ENCODE data around the gene ZMIZ1. TPM values are rescaled to one million over a fixed set of nuclear protein-coding genes. Genes with fewer than 3 reads are reported as not detected.

The ZMIZ1 gene
- total and polyA plus RNA-seq, 2 donors (not counting 1 experiment from before 2014, with no cell fraction given): 6.3 to 30.6 TPM

DNA sequence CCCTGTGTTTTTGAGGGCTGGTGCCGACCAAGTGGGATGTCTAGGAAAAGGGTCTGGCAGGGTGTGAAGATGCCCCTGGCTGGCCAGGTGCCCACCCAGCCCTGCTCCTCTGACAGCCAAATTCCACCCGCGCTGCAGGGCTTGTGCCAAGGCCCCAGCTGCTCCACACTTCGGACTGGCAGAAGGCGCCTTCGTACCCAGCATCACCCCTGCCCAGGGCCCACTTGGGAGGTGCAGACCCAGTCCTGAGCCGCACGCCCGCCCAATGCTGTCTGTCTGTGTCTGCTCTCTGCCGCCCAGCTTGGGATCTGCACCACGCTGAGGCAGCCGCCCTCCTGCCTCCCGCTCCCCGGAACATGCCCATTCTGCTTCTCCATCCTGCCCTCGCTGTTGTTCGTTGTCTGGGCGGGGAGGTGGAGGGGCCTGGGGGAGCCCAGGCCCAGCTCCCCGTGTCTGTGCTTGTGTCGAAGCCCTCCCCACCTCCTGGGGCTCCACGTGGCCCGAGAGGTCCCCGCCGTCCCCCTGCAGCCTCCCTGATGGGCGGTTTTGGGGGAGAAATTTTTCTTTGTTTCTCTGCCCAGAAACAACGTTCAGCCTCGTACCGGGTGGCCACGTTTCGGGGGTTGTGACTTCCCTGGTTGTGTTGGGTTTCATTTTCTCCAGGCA lies 241.6 kb downstream of the ZMIZ1 start:
- Histone ChIP-seq H3K27me3 (ENCODE audit: control insufficient read depth, insufficient read depth, low read length) (no peaks in the 10 kb centered on the region), H3K4me1 (ENCODE audit: control insufficient read depth, extremely low read depth, insufficient read depth, low read length) (no peaks in the 10 kb centered on the region), H3K4me3 (replicated peaks in 1 of 4; ENCODE audit: control extremely low read depth in 1 of 4, insufficient read depth in 1 of 4, low read depth in 3 of 4, low read length in 4 of 4) (no peak overlapping the region), H3K9ac (ENCODE audit: insufficient read depth, low read length) (no peak overlapping the region), H3K9me3 (ENCODE audit: control insufficient read depth, insufficient read depth, low read depth, low read length) (no peaks in the 10 kb centered on the region), H3K79me2 (ENCODE audit: control insufficient read depth, insufficient read depth, low read length) (no peaks in the 10 kb centered on the region), H3K4me2 (ENCODE audit: extremely low read depth, insufficient read depth, low read length) (no peak overlapping the region), H3K36me3 (ENCODE audit: control insufficient read depth, insufficient read depth, low read length) (peaks cover 49% of the 10 kb centered on the region), H4K20me1 (ENCODE audit: control insufficient read depth, extremely low read depth, insufficient read depth, low read length) (no peaks in the 10 kb centered on the region), H2AFZ (ENCODE audit: low read length) (no peak overlapping the region), H3K27ac (ENCODE audit: insufficient read depth, low read length) (no peak overlapping the region)
- no peak for TF ChIP-seq EZH2 (IDR thresholded peaks at IDR 0.05; ENCODE audit: low read length, missing control alignments)
- DNase-seq (ENCODE audit: low read depth in 2 of 2): no peak

GRCh38 chr10:79310911-79311573 lies 242.3 kb downstream of the ZMIZ1 start:
- Histone ChIP-seq H3K4me1 (ENCODE audit: control insufficient read depth, extremely low read depth, insufficient read depth, low read length) (no peaks in the 10 kb centered on the region), H3K4me2 (ENCODE audit: extremely low read depth, insufficient read depth, low read length) (no peak overlapping the region), H2AFZ (ENCODE audit: low read length) (no peak overlapping the region), H3K9ac (ENCODE audit: insufficient read depth, low read length) (no peak overlapping the region), H4K20me1 (ENCODE audit: control insufficient read depth, extremely low read depth, insufficient read depth, low read length) (no peaks in the 10 kb centered on the region), H3K27ac (ENCODE audit: insufficient read depth, low read length) (no peak overlapping the region), H3K9me3 (ENCODE audit: control insufficient read depth, insufficient read depth, low read depth, low read length) (no peaks in the 10 kb centered on the region), H3K79me2 (ENCODE audit: control insufficient read depth, insufficient read depth, low read length) (no peaks in the 10 kb centered on the region), H3K4me3 (replicated peaks in 1 of 4; ENCODE audit: control extremely low read depth in 1 of 4, insufficient read depth in 1 of 4, low read depth in 3 of 4, low read length in 4 of 4) (no peak overlapping the region), H3K27me3 (ENCODE audit: control insufficient read depth, insufficient read depth, low read length) (no peaks in the 10 kb centered on the region), H3K36me3 (ENCODE audit: control insufficient read depth, insufficient read depth, low read length) (peaks cover 43% of the 10 kb centered on the region)
- TF ChIP-seq EZH2 (IDR thresholded peaks at IDR 0.05; ENCODE audit: low read length, missing control alignments): no peak
- TF ChIP-seq, protein P1, sequence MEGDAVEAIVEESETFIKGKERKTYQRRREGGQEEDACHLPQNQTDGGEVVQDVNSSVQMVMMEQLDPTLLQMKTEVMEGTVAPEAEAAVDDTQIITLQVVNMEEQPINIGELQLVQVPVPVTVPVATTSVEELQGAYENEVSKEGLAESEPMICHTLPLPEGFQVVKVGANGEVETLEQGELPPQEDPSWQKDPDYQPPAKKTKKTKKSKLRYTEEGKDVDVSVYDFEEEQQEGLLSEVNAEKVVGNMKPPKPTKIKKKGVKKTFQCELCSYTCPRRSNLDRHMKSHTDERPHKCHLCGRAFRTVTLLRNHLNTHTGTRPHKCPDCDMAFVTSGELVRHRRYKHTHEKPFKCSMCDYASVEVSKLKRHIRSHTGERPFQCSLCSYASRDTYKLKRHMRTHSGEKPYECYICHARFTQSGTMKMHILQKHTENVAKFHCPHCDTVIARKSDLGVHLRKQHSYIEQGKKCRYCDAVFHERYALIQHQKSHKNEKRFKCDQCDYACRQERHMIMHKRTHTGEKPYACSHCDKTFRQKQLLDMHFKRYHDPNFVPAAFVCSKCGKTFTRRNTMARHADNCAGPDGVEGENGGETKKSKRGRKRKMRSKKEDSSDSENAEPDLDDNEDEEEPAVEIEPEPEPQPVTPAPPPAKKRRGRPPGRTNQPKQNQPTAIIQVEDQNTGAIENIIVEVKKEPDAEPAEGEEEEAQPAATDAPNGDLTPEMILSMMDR (conservative IDR thresholded peaks at IDR 0.05 in 1 of 2, IDR thresholded peaks at IDR 0.05 in 1 of 2; ENCODE audit: low read depth in 1 of 2, low read length in 2 of 2): no peak
- DNase-seq (ENCODE audit: low read depth in 2 of 2): no peak

DNA sequence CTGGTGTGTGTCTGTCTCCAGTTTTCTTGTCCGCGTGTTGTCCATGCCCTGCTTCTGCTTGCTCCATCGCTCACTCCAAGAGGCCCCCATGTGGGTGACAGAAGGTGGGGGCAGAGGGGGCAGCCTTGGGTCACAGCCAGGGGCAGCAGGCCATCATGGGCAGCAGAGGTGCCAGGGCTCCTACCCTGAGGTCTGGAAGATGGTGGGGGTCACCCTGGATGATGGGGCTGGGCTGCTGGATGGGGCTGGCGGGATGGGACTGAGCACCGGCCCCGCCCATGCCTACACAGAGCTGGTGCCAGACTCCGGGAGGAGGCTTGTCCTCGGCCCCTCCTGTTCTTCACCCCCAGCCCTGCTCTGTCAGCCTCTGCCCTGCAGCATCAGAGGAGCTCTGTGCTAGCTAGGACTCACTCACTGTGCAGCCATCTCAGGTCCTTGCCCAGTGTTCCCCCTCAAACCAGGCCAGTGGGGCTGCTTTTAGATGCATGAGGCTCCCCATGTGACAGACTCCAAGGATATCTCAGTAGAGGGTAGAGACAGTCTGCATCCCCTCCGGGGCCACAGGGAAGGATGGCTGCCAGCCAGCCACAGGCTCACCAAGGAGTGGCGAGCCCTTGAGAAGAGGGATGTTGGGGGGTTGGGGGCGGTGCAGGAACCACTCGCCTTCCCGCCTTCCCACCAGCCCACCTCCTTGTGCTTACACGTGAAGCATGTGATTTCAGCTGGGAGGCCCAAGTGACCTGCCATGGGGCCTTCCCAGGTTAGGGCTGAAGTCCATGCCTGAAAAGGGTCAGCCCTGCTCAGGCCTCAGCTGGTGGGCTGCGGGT lies 243.0 kb downstream of the ZMIZ1 start:
- Histone ChIP-seq H3K4me2 (ENCODE audit: extremely low read depth, insufficient read depth, low read length) (no peak overlapping the region), H3K4me1 (ENCODE audit: control insufficient read depth, extremely low read depth, insufficient read depth, low read length) (peaks cover 3% of the 10 kb centered on the region), H4K20me1 (ENCODE audit: control insufficient read depth, extremely low read depth, insufficient read depth, low read length) (no peaks in the 10 kb centered on the region), H3K36me3 (ENCODE audit: control insufficient read depth, insufficient read depth, low read length) (peaks cover 38% of the 10 kb centered on the region), H3K9me3 (ENCODE audit: control insufficient read depth, insufficient read depth, low read depth, low read length) (no peaks in the 10 kb centered on the region), H3K79me2 (ENCODE audit: control insufficient read depth, insufficient read depth, low read length) (no peaks in the 10 kb centered on the region), H3K9ac (ENCODE audit: insufficient read depth, low read length) (no peak overlapping the region), H3K27me3 (ENCODE audit: control insufficient read depth, insufficient read depth, low read length) (no peaks in the 10 kb centered on the region), H3K27ac (ENCODE audit: insufficient read depth, low read length) (no peak overlapping the region), H3K4me3 (replicated peaks in 1 of 4; ENCODE audit: control extremely low read depth in 1 of 4, insufficient read depth in 1 of 4, low read depth in 3 of 4, low read length in 4 of 4) (no peak overlapping the region), H2AFZ (ENCODE audit: low read length) (no peak overlapping the region)
- no peak for TF ChIP-seq EZH2 (IDR thresholded peaks at IDR 0.05; ENCODE audit: low read length, missing control alignments)
- TF ChIP-seq, protein P1 (conservative IDR thresholded peaks at IDR 0.05 in 1 of 2, IDR thresholded peaks at IDR 0.05 in 1 of 2; ENCODE audit: low read depth in 1 of 2, low read length in 2 of 2): no peak
- no peak for DNase-seq (ENCODE audit: low read depth in 2 of 2)

Data from fibroblast of lung (primary cell).